Immature natural killer cell (primary cell): ENCODE data around the gene DLGAP1. TPM values are rescaled to one million over a fixed set of nuclear protein-coding genes. Genes with fewer than 3 reads are reported as not detected.
A peak's percentile ranks its signal among the peaks of the same experiment; 100 is the strongest.
"Not testable (repeated sequence)": the region's sequence is repeated elsewhere in the genome, so short reads cannot be mapped to it uniquely, and the experiment has no call there.

Source experiments
- DNase-seq, 3 donors: peaks; one replicate each; pipeline ENCODE4 v3.0.0; 2022; ENCODE audit warnings: mixed read lengths in 1 of 3
- H3K27ac Mint-ChIP-seq, 6 donors: one replicate each; pipeline ENCODE4 v1.8.0; 2020; ENCODE audit warnings: mixed read lengths in 6 of 6, mild to moderate bottlenecking in 5 of 6, inconsistent platforms in 4 of 6, moderate library complexity in 3 of 6
- H3K27me3 Mint-ChIP-seq, 3 donors: one replicate each; pipeline ENCODE4 v1.8.0; 2020 to 2021; ENCODE audit warnings: low read depth in 3 of 3, mild to moderate bottlenecking in 3 of 3, mixed read lengths in 3 of 3, moderate library complexity in 3 of 3, inconsistent platforms in 1 of 3
- H3K36me3 Mint-ChIP-seq, 3 donors: one replicate each; pipeline ENCODE4 v1.8.0; 2020; ENCODE audit warnings: mixed read lengths in 3 of 3, inconsistent platforms in 2 of 3, mild to moderate bottlenecking in 2 of 3
- H3K4me1 Mint-ChIP-seq, 2 donors: one replicate each; pipeline ENCODE4 v1.8.0; 2020; ENCODE audit warnings: inconsistent platforms in 2 of 2, mild to moderate bottlenecking in 2 of 2, mixed read lengths in 2 of 2, moderate library complexity in 1 of 2
- H3K4me3 Mint-ChIP-seq, 5 donors: one replicate each; pipeline ENCODE4 v1.8.0; 2020; ENCODE audit warnings: mild to moderate bottlenecking in 5 of 5, mixed read lengths in 5 of 5, inconsistent platforms in 3 of 5, moderate library complexity in 3 of 5
- H3K9me3 Mint-ChIP-seq, 6 donors: one replicate each; pipeline ENCODE4 v1.8.0; 2020; ENCODE audit warnings: mild to moderate bottlenecking in 6 of 6, mixed read lengths in 6 of 6, inconsistent platforms in 4 of 6, moderate library complexity in 3 of 6
- polyA plus RNA-seq, 3 donors: library from polyadenylated mRNA; unstranded; fragments of 300-500 nt; fragmentation: Illumina TruSeq; gene quantifications; one replicate each; pipeline ENCODE4 v1.2.3, GENCODE V29; 2021

DLGAP1 gene
- polyA plus RNA-seq = not detected

DNA sequence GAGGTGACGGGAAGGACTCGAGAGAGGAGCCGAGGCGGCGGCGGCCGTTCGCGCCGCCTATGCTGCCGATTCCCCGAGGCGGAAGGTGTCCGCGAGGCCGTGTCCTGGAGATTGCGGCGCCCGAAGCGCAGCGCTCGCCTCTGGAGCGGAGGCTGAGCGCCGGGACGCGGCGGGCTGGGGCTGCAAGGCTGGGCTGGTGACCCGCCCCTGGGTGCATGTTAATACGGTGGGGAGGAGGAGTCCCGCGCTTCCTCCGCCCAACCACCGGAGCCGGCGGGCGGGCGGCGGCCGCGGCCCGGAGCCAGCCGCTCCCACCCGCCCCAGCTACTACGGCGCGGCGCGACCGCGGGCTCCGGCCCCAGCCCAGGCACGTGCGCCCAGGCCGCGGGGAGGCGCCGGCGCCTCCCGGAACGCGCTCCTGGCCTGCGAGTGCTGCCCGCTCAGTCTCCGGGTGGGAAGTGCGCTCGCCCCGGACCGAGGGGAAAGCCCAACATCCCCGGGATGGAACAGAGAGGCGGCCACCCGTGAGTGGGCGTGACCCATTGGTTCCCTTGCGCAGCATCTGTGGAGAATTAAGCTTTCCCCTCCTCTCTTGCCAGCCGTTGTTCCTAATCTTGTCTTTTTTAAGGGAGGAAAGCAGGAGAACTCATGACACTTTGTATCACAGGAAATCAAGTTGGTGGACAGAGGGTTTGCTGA lies at the start of gene DLGAP1:
DLGAP1 (minus strand) TSS at position 195 of the 699 bp plus-strand sequence.
- peaks cover 10 to 42% (median 18%) of the 10 kb centered on the region in 6 donors for H3K9me3 Mint-ChIP-seq
- H3K4me1 Mint-ChIP-seq = no peaks in the 10 kb centered on the region
- no peak for DNase-seq
- H3K4me3 Mint-ChIP-seq = no peak within 1 kb of the TSS
- H3K27ac Mint-ChIP-seq = peak within 1 kb of the TSS in 1 of 6 donors; percentile 11
- peaks cover 0 to 5% (median 4%) of the 10 kb centered on the region in 3 donors for H3K36me3 Mint-ChIP-seq
- H3K27me3 Mint-ChIP-seq = peaks cover 5 to 9% (median 8%) of the 10 kb centered on the region in 3 donors

DNA sequence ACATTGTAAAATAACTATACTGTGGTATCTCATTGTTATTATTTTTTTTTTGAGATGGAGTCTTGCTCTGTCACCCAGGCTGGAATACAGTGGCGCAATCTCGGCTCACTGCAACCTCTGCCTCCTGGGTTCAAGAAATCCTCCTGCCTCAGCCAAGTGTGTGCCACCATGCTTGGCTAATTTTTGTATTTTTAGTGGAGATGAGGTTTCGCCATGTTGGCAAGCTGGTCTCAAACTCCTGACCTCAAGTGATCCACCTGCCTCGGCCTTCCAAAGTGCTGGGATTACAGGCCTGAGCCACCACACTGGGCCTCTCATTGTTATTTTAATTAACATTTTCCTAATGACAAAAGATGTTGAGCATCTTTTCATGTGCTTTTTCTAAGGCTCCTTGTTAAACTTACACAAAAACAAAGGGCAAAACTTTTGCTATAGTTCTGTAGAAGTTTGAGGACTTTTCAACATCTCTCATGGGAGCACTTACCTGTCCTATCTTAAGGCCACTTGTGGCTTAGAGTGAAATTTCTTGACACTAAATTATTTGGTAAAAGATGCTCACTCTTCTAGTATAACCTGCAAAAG lies 39.7 kb upstream of the DLGAP1 start:
- H3K4me1 Mint-ChIP-seq, H3K36me3 Mint-ChIP-seq, H3K4me3 Mint-ChIP-seq, H3K27ac Mint-ChIP-seq, DNase-seq, H3K27me3 Mint-ChIP-seq: not testable (repeated sequence)
- peaks cover 4 to 41% (median 13%) of the 10 kb centered on the region in 6 donors for H3K9me3 Mint-ChIP-seq

DNA sequence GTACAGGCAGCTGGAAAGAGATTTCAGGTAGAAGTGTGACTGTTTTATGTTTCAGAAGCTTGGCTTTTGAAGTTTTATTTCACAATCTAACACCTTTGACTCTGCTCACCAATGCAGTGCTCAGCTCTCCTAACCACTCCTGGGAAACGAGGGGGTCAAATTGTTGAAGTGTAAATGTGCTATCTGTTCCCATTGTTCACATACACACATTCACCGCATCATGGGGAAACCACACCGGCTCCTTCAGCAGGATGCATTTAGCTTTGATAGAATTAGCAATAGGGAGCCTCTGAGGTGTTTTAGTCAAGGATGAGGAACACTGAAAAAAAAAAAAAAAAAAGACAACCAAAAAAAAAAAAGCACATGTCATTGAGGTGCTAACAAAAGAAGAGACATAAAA lies 13.4 kb upstream of the DLGAP1 start:
- H3K27ac Mint-ChIP-seq = no peak overlapping the region
- no peak for DNase-seq
- no peaks in the 10 kb centered on the region for H3K36me3 Mint-ChIP-seq
- no peaks in the 10 kb centered on the region for H3K4me1 Mint-ChIP-seq
- H3K4me3 Mint-ChIP-seq = no peak overlapping the region
- no peaks in the 10 kb centered on the region for H3K27me3 Mint-ChIP-seq
- peaks cover 3 to 24% (median 6%) of the 10 kb centered on the region in 6 donors for H3K9me3 Mint-ChIP-seq

DNA sequence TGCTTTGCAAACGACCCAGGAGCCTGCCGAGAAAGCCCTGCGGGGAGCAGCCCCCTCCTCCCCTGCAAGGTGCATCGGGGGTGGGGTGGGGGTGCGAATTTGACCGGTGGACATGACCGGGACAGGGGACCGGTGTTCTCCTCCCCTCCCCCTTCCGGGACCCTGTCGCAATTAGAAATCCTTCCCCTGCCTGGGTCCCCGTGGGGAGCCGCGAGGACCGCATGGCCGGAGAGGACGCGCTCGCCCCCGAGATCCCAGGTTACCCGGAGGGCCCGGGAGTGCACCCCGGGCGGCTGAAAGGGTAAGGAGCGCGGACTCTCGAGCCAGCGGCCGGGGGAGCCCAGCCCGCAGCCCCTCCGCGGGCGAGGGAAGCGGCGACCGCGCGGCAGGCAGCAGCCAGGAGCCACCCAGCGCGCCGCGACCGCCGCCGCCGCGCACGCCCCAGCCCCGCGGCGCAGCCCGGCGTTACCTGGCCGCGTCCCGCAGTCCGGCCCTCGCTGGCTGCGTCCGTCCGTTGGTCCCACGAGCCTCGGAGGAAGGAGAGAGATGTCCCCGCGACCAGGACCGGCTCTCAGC lies 482 bp downstream of the DLGAP1 start:
- Mint-ChIP-seq H3K27ac (peak overlapping the region in 1 of 6 donors; percentile 11), H3K4me1 (no peaks in the 10 kb centered on the region), H3K36me3 (peaks cover 0 to 5% (median 4%) of the 10 kb centered on the region in 3 donors), H3K4me3 (no peak overlapping the region), H3K27me3 (peaks cover 5 to 9% (median 8%) of the 10 kb centered on the region in 3 donors), H3K9me3 (peaks cover 10 to 36% (median 20%) of the 10 kb centered on the region in 6 donors)
- DNase-seq = no peak

DNA sequence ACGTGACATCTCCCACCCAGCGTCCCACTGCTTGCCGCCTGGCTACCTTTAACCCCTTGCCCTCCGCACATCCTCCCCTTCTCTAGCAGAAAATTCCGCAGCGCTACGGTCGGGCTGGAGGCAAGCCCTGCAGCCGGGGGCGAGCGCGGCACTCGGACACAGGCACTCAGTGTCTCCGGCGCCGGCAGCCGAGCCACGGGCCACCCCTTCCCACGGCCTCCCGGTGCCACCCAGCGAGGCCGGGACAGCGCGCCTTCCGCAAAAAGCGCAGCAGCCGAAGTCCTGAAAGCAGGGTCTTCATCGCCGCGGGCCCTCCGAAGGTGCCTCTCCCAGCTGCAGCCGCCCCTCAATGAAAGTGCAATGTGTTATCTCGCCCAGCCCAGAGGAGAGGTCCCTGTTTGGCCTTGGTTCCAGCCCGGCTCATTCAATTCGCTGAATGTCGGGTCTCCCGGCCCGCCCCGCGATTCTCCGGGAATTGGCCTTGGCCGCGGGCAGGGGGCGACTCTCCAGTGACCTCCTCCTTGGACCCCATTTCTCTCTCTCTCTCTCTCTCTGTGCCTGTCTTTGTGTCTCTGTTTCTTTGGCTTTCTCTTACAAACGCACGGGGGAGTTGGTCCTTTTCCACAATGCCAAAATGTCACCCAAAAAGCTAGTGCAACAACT lies 1.1 kb downstream of the DLGAP1 start:
- Mint-ChIP-seq H3K36me3 (peaks cover 0 to 5% (median 4%) of the 10 kb centered on the region in 3 donors), H3K4me3 (no peak overlapping the region), H3K9me3 (peaks cover 10 to 38% (median 19%) of the 10 kb centered on the region in 6 donors), H3K4me1 (no peaks in the 10 kb centered on the region), H3K27ac (peak overlapping the region in 1 of 6 donors; percentile 11), H3K27me3 (peaks cover 5 to 9% (median 8%) of the 10 kb centered on the region in 3 donors)
- no peak for DNase-seq

DNA sequence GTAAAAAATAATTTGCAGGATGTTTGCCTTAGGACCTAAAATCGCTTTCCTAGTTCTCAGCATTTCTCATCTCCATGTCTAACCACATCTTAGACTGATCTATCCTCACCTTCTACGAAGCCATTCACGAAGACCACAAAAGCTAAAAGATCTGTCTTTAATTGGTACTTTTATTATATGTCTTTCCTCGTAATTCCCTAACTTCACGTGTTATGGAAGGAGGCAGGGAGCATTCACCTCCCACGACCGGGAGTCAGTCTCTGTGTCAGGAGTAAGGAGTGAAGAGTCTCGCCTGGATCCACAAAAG lies 1.6 kb downstream of the DLGAP1 start:
- Mint-ChIP-seq H3K4me1 (no peaks in the 10 kb centered on the region), H3K27ac (no peak overlapping the region), H3K4me3 (no peak overlapping the region), H3K9me3 (peaks cover 10 to 39% (median 18%) of the 10 kb centered on the region in 6 donors), H3K36me3 (peaks cover 0 to 5% (median 4%) of the 10 kb centered on the region in 3 donors), H3K27me3 (peaks cover 5 to 9% (median 8%) of the 10 kb centered on the region in 3 donors)
- DNase-seq = no peak

DNA sequence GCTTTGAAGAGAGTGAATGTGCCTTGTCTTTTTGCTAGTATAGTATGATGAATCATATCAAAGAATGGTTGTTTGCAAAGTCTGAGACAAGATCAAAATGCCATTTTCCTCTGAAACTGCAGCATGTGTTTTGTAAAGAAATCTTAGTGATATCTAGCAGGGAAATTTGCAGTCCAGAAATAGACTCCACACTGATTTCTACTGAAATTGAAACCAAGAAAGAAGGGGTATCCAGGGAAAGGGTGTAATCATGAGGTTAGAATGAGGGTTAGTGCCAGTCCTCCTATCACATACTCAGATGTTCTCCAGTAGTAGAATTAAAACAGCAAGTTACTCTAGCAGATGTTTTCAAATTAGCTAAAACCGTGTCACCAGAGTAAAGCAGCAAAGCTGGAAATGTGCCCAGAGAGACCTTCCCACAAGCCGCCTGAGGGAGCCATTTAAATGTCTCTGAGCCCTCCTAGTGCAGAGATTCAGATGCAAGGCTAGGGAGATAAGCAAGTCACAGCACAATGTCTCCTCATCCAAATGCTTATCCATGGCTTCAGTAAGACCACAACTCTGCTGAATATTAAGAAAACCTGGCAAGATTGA lies 4.9 kb downstream of the DLGAP1 start:
- Mint-ChIP-seq H3K4me3 (no peak overlapping the region), H3K9me3 (peaks cover 3 to 46% (median 10%) of the 10 kb centered on the region in 6 donors), H3K36me3 (peaks cover 0 to 4% (median 0%) of the 10 kb centered on the region in 3 donors), H3K27ac (no peak overlapping the region), H3K4me1 (no peaks in the 10 kb centered on the region), H3K27me3 (peaks cover 0 to 4% (median 2%) of the 10 kb centered on the region in 3 donors)
- DNase-seq = no peak

DNA sequence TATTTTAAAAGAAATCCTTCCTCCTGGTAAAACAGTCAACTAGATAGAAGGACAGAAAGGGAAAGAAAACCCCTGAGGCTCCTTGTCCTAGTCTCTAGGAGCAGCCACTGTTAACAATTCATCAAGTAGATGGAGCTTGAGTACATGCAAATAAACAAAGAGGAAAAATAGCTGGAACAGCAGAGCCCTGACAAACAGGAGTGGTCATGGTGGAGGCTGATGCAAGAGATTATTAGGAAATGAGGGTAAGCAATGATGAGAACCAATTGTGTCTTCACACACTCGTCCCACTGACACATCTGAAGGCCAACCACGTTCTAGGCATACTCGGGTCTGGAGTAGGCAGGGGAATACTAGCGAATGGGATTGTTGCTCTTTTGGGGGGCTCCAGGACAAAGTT lies 9.2 kb downstream of the DLGAP1 start:
- Mint-ChIP-seq H3K9me3 (peaks cover 1 to 35% (median 6%) of the 10 kb centered on the region in 6 donors), H3K27me3 (peaks cover 0 to 2% (median 0%) of the 10 kb centered on the region in 3 donors), H3K4me3 (no peak overlapping the region), H3K27ac (no peak overlapping the region), H3K4me1 (no peaks in the 10 kb centered on the region), H3K36me3 (no peaks in the 10 kb centered on the region)
- DNase-seq = no peak

DNA sequence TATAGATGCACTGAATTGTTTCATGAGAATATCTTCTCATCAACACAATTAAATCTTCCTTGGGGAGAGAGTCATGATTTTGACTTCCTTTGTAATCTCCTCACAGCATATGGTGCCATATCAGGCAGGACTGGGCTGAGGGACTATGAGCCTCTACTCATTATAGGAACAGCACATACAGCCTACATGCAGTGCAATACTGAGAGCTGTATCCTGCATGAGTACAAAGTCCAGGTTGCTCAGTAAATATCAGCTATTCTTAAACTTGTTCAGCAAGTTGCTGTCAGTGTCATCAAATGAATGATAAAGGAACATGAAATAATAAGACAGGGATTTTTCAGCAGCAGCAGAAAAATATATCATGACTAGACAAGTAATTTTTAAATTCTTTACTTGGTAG lies 10.8 kb downstream of the DLGAP1 start:
- no peak for DNase-seq
- Mint-ChIP-seq H3K4me3 (no peak overlapping the region), H3K27ac (no peak overlapping the region), H3K9me3 (peaks cover 0 to 24% (median 7%) of the 10 kb centered on the region in 6 donors), H3K4me1 (no peaks in the 10 kb centered on the region), H3K27me3 (peaks cover 0 to 2% (median 0%) of the 10 kb centered on the region in 3 donors), H3K36me3 (no peaks in the 10 kb centered on the region)

DNA sequence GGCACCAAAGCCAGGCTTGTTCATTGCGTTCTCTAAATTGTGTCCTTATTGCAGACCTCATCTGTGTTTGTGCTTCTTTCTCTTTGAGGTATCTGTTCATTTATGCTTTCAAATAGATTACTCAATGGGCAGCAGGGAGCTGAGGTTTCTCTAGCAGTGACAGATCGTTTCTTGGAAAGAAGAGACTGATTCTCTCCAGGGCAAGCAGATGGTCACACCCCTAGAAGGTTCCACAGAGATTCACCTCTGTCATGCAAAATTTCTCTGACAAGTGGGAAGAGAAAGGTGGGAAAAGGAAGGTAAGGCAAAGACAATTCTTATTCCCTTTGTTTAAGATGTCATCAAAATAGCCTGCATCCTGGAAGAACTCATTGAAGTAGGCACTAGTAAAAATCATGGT lies 14.0 kb downstream of the DLGAP1 start:
- no peaks in the 10 kb centered on the region for H3K36me3 Mint-ChIP-seq
- no peaks in the 10 kb centered on the region for H3K4me1 Mint-ChIP-seq
- peaks cover 3 to 18% (median 4%) of the 10 kb centered on the region in 6 donors for H3K9me3 Mint-ChIP-seq
- DNase-seq = no peak
- H3K27me3 Mint-ChIP-seq = peaks cover 0 to 2% (median 0%) of the 10 kb centered on the region in 3 donors
- H3K4me3 Mint-ChIP-seq = no peak overlapping the region
- no peak overlapping the region for H3K27ac Mint-ChIP-seq

DNA sequence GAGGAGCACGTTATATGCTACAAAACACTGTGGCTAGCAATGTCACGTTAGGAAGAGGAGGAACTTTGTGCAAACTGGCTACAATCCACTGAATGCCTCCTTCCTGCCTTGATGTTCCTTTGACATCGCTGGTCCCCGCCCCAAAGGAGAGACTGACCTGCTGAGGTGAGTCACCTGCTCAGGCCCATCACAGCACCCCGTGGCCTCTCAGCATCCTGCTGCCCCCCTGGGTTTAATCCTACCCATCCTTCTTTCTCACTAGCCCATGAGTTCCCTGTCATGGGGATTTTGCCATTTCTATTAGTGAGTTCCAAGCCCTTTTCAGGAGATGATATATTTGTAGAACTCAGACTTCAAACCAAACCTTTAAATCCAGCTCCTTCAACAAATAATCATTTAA lies 16.2 kb downstream of the DLGAP1 start:
- no peaks in the 10 kb centered on the region for H3K4me1 Mint-ChIP-seq
- no peak overlapping the region for H3K4me3 Mint-ChIP-seq
- H3K27me3 Mint-ChIP-seq = no peaks in the 10 kb centered on the region
- no peak overlapping the region for H3K27ac Mint-ChIP-seq
- no peaks in the 10 kb centered on the region for H3K36me3 Mint-ChIP-seq
- no peak for DNase-seq
- H3K9me3 Mint-ChIP-seq = peaks cover 0 to 13% (median 4%) of the 10 kb centered on the region in 6 donors

DNA sequence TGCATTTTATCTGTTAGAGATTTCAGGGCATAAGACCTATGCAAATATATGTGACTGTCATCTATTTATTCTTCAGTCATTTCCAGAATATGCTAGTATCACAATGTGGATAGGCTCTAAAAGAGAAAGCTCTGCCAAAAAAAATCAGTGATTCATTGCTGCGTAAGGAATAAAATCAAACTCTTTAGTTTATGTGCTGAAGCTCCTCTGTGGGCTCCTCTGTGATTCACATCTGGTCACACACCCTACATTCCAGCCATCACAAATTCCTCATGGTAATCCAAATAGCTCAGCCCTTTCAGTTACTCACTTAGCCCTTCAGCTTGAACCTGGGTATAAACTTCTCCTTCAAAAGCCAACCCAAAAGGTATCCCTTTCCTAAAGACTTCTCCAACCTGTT lies 21.4 kb downstream of the DLGAP1 start:
- H3K9me3 Mint-ChIP-seq = peaks cover 0 to 24% (median 5%) of the 10 kb centered on the region in 6 donors
- H3K36me3 Mint-ChIP-seq = no peaks in the 10 kb centered on the region
- H3K27me3 Mint-ChIP-seq = peaks cover 0 to 1% (median 0%) of the 10 kb centered on the region in 3 donors

DNA sequence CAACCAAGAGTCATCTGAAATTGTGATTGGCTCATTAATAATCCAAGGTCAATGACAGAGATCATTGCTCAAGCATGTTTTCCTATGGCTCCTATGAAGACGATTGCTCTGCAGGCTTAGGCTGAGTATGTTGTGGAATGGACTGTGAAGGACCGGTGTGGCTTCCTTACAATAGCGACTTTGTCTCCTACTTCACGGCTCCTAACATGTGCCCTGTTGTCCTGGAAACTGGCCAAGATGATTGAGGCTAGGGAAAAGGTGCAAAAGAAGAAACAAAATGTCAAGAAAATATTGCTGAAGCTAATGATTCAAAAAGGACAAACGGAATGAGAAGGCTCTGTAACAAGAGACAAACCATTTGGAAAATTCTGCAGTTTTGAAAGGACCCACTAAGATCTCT lies 24.3 kb downstream of the DLGAP1 start:
- H3K27me3 Mint-ChIP-seq = peaks cover 0 to 1% (median 0%) of the 10 kb centered on the region in 3 donors
- H3K36me3 Mint-ChIP-seq = peaks cover 0 to 4% (median 3%) of the 10 kb centered on the region in 3 donors
- no peaks in the 10 kb centered on the region for H3K4me1 Mint-ChIP-seq
- peaks cover 1 to 37% (median 12%) of the 10 kb centered on the region in 6 donors for H3K9me3 Mint-ChIP-seq
- no peak overlapping the region for H3K4me3 Mint-ChIP-seq
- no peak overlapping the region for H3K27ac Mint-ChIP-seq
- no peak for DNase-seq

More for the DNA sequence above, 21.4 kb downstream of the DLGAP1 start:
- H3K27ac Mint-ChIP-seq = no peak overlapping the region
- DNase-seq = no peak
- no peak overlapping the region for H3K4me3 Mint-ChIP-seq
- H3K4me1 Mint-ChIP-seq = no peaks in the 10 kb centered on the region
